Fibroblast of upper back skin (primary cell): Measurements from ENCODE around the gene MADCAM1.

Experiments
- DNase-seq: peaks from one replicate; pipeline ENCODE4 v3.0.0-alpha.2; 2013

MADCAM1 gene

GRCh38 chr19:488505-489417 lies 7.5 kb upstream of the MADCAM1 start:
- DNase-seq = peak; percentile 93

DNA sequence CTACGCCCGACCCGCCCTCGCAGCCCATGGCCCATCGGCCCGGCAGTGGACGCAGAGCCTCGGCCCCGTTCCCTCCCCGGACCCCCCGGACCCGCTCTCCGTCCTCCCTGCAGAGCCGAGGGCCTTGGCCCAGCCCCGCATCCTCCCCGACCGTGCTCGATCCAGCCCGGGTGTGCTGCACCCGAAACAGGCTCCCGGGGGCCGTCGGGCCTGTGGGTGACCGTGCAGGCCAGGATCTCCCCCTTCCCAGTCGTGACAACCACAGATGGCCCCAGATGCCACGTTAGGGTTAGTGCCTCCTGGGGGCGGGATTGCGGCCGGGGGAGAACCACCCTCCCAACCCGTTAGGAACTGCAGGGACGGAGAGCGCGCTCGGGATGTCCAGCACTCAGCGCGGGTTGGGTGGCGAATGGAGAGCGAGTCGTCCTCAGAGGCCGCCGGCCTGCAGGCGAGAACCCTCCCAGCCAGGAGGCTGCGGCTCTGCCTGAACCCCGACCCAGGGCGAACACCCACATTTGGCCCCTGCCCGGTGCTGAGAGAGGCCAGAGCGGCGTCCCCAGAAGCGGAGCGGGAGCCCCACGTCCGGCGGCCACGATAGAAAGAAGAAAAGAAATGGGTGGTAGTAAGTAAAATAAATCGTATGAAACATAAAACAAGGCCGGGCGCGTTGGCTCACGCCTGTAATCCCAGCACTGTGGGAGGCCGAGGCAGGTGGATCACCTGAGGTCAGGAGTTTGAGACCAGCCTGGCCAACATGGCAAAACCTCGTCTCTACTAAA lies 6.7 kb upstream of the MADCAM1 start:
- peak; percentile 16 for DNase-seq

- DNase-seq = no peak
These were observed 5.0 kb upstream of the MADCAM1 start for GRCh38 chr19:491146-491741.

DNA sequence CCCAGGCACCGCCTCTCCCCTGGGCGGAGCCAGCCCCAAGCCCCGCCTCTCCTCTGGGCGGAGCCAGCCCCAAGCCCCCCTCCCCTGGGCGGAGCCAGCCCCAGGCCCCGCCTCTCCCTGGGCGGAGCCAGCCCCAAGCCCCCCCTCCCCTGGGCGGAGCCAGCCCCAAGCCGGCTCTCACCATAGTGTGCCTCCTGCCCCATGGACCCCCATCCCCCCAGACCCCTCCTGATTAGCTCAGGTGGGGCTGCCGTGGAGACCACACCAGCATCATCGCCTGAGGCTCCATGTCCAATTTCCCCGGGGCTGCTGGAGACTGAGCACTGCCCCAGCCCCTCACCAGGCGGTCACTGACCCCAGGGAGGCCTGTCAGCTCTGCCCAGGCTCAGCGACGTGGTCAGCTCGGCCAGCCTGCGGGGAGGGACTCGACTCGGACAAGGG lies 4.2 kb upstream of the MADCAM1 start:
- no peak for DNase-seq

- no peak for DNase-seq
These were observed 2.7 kb upstream of the MADCAM1 start for GRCh38 chr19:493391-494170.

DNA sequence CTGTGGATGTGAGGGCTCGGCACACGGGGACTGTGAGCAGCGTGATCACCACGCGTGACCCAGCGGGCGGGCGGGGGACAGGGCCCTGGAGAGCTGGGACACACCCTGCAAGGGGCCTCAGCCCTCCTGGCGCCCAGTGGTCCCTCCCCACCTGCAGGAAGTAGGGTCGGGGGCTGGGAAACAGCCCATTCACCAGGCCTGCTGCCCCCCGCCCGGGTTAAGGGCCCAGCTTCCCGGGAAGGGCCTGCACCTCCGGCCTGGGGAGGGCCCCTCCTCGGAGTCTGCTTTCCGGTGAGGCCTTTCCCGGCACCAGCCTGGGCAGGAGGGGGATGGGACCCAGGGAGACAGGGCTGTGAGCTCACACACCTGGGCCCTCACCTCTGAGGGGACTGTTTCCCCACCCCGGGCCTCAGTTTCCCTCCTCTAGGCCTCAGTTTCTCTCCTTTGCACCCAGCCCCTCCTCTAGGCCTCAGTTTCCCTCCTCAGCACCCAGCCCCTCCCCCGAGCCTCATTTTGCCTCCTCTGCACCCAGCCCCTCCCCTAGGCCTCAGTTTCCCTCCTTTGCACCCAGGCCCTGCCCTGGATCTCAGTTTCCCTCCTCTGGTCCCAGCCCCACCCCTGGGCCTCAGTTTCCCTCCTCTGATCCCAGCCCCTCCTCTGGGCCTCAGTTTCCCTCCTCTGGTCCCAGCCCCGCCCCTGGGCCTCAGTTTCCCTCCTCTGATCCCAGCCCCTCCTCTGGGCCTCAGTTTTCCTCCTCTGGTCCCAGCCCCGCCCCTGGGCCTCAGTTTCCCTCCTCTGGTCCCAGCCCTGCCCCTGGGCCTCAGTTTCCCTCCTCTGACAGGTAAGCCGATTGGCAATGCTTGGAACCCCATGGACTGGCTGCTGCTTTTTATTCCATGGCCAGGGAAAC lies 1.9 kb upstream of the MADCAM1 start:
- DNase-seq = no peak

GRCh38 chr19:495081-495401 lies 1.2 kb upstream of the MADCAM1 start:
- no peak for DNase-seq

DNA sequence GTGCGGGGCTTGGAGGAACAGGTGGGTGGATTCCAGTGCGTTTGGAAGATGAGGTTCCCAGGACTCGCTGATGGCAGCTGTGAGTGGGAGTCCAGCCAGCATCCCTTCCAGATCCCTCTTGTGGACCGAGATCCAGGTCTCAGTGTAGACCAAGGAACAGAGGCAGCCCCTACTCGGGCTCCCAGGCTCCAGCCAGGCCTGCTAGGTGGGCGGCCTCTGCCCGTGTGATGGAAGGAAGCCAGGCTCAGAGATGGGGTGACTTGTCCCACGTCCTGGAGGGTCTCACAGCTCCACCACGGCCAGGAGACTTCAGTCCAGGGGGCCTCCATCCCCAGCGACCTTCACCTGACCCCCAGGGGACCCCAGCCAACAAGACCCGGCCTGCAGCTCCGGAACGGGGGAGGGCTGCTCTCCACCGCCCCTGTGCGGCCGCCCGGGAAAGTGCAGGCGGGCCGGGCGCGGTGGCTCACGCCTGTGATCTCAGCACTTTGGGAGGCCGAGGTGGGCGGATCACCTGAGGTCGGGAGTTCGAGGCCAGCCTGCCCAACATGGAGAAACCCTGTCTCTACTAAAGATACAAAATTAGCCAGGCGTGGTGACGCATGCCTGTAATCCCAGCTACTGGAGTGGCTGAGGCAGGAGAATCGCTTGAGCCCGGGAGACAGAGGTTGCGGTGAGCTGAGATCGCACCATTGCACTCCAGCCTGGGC lies 729 bp upstream of the MADCAM1 start:
- peak; percentile 28 for DNase-seq

- DNase-seq = no peak
These were observed 700 bp downstream of the MADCAM1 start for GRCh38 chr19:496986-497385.

DNA sequence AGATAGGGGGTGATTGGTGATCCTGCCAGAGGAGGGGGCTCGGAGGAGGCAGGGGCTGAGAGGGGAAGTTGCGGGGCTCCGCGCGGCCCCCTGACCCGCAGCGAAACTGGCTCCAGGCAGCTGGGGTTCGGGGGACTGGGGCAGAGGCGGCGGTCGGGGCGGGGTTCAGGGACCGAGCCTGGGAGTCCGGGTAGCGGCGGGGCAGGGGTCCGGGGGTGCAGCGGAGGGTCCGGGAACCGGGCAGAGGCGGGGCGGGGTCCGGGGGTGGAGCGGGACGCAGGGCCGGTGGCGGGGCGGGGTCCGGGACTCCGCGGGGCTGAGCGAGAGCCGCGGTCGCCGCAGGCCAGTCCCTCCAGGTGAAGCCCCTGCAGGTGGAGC lies 1.2 kb downstream of the MADCAM1 start:
- no peak for DNase-seq

DNA sequence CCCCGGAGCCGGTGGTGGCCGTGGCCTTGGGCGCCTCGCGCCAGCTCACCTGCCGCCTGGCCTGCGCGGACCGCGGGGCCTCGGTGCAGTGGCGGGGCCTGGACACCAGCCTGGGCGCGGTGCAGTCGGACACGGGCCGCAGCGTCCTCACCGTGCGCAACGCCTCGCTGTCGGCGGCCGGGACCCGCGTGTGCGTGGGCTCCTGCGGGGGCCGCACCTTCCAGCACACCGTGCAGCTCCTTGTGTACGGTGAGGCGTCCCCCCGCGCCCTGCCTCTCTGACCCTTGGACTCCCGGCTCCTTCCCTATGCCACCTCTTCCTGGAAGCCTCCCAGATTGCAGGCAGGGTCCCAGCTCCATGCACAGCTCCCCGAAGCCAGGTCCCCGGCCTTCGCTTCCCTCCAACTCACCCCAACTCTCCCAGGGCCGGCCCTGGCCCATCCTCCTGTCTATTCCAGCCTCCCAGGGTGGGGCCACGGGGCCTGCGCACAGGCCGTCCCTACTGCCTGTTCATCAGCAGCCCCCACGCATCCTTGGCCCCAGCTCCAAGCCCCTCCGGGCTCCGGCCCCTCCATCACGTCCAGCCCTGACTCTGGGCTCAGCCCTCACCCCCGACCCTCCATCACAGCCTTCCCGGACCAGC lies 1.7 kb downstream of the MADCAM1 start:
- no peak for DNase-seq

DNA sequence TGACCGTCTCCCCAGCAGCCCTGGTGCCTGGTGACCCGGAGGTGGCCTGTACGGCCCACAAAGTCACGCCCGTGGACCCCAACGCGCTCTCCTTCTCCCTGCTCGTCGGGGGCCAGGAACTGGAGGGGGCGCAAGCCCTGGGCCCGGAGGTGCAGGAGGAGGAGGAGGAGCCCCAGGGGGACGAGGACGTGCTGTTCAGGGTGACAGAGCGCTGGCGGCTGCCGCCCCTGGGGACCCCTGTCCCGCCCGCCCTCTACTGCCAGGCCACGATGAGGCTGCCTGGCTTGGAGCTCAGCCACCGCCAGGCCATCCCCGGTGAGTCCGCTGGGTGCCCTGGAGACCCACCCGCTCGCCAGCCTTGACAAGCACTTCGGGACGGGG lies 2.2 kb downstream of the MADCAM1 start:
- DNase-seq = no peak

DNA sequence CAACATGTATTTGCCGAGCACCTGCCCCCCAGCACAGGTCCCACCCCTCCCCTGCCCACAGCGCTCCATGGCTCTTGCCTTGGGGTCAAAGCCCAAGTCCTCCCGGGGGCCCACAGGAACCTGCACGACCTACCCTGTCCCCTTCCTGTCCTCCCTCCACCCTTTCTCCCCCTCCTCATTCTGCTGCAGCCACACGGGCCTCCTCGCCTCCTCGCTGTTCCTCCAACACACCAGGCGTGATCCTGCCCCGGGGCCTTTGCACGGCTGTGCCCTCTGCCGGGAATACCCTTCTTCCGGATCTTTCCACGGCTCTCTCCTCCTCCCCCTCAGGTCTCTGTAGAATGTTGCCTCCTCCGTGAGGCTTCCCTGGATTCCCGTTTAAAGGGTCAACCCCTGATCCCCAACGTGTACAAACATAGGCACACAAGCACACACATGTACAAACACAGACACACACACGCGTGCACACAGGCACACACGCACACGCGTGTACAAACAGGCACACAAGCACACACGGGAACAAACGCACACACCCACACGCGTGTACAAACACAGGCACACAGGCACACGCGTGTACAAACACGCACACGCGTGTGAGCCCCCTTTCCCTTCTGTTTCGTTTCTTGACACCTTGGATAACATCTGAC lies 2.8 kb downstream of the MADCAM1 start:
- DNase-seq = no peak

GRCh38 chr19:501646-502045 lies 5.4 kb downstream of the MADCAM1 start:
- DNase-seq = no peak

DNA sequence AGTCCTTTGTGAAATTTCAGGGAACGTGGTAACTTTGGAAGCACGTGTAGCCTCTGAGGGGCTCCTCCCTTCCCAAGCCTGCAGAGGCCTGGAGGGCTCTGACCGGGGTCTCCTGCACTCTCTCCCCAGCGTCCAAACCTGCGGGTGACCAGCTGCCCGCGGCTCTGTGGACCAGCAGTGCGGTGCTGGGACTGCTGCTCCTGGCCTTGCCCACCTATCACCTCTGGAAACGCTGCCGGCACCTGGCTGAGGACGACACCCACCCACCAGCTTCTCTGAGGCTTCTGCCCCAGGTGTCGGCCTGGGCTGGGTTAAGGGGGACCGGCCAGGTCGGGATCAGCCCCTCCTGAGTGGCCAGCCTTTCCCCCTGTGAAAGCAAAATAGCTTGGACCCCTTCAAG lies 8.3 kb downstream of the MADCAM1 start:
- DNase-seq = no peak

GRCh38 chr19:506404-507285 lies 10.4 kb downstream of the MADCAM1 start:
- peak; percentile 100 for DNase-seq

DNA sequence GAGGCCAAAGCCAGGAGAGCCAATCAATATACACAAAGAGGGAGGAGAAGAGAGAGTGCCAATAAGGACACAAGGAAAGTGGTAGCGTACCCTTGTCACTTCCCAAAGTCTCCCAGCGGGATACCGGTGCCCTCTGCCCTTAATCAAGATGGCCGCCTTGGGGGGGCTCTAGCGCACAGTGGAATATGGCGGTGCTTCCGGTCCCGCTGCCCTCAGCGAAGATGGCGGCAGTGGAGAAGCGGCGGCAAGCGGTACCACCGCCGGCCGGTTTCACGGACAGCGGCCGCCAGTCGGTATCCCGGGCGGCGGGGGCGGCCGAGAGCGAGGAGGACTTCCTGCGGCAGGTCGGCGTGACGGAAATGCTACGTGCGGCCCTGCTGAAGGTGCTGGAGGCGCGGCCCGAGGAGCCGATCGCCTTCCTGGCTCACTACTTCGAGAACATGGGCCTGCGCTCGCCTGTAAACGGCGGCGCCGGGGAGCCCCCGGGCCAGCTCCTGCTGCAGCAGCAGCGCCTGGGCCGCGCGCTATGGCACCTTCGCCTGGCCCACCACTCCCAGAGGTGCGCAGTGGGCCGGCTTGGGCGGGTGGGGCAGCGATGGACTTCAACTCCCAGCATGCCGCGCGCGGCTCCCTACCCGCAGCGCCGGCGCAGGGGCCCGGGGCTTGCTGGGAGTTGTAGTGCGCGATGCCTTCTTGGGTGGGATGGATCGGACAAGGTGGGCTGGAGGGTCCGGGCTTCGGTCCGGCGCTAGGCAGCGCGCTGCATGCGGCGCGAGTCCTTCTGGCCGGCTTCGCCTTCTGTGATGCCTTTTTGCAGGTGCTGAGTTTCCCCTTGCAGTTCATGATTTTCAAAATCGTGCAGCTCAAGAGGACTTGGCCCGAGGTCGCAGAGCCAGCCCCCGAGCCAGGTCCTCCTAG lies 11.3 kb downstream of the MADCAM1 start, which contains the start of gene TPGS1:
TSS of gene TPGS1 (plus strand) at position 212 of the 918 bp plus-strand sequence. CDS start at position 222, 10 bp downstream.
- DNase-seq = peak; percentile 70
